GM10266 (cell line): ENCODE results near the gene PTGER4.
"Not testable (repeated sequence)": the region's sequence is repeated elsewhere in the genome, so short reads cannot be mapped to it uniquely, and the experiment has no call there.

Experiments used
- DNase-seq: peaks from one replicate; pipeline ENCODE4 v3.0.0; 2012; ENCODE audit errors: extremely low spot score
- TF ChIP-seq, protein P1 (sequence below): IDR thresholded peaks from 2 replicates; pipeline ENCODE4 v1.5.1; 2012; ENCODE audit warnings: mild to moderate bottlenecking, low read depth; ENCODE audit not compliant: control insufficient read depth, insufficient read depth; ENCODE audit errors: missing control alignments

The PTGER4 gene

GRCh38 chr5:40655138-40655537 is 24.6 kb upstream of the PTGER4 start:
- TF ChIP-seq, protein P1, sequence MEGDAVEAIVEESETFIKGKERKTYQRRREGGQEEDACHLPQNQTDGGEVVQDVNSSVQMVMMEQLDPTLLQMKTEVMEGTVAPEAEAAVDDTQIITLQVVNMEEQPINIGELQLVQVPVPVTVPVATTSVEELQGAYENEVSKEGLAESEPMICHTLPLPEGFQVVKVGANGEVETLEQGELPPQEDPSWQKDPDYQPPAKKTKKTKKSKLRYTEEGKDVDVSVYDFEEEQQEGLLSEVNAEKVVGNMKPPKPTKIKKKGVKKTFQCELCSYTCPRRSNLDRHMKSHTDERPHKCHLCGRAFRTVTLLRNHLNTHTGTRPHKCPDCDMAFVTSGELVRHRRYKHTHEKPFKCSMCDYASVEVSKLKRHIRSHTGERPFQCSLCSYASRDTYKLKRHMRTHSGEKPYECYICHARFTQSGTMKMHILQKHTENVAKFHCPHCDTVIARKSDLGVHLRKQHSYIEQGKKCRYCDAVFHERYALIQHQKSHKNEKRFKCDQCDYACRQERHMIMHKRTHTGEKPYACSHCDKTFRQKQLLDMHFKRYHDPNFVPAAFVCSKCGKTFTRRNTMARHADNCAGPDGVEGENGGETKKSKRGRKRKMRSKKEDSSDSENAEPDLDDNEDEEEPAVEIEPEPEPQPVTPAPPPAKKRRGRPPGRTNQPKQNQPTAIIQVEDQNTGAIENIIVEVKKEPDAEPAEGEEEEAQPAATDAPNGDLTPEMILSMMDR = no peak

DNA sequence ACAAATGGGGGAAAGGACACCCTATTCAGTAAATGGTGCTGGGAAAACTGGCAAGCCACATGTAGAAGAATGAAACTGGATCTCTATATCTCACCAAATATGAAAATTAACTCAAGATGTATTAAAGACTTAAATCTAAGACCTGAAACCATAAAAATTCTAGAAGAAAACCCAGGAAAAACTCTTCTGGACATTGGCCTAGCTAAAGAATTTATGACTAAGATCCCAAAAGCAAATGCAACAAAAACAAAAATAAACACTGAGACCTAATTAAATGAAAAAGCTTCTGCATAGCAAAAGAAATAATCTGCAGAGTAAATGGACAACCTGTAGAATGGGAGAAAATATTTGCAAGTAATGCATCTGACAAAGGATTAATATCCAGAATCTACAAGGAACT is 23.6 kb upstream of the PTGER4 start:
- not testable (repeated sequence) for DNase-seq

More at GRCh38 chr5:40655138-40655537, 24.6 kb upstream of the PTGER4 start:
- no peak for DNase-seq

- TF ChIP-seq, protein P1 = no peak
- no peak for DNase-seq
These were observed 22.9 kb upstream of the PTGER4 start for GRCh38 chr5:40656766-40657165.

DNA sequence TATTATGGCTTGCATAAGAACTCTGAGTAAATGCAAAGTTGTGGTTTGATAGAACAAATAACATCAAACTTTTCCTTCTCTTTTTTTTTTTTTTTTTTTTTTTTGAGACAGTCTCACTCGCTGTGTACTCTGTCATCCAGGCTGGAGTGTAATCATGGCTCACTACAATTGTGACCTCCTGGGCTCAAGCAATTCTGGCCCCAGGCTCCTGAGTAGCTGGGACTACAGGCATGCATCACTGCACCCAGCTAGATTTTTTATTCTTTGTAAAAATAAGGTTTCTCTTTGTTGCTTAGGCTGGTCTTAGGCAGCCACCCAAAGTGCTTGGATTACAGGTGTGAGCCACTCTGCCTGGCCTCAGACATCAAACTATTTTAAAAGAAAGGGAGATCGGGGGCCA is 19.0 kb upstream of the PTGER4 start:
- no peak for DNase-seq
- TF ChIP-seq, protein P1 = no peak

GRCh38 chr5:40665635-40666298 is 13.9 kb upstream of the PTGER4 start:
- TF ChIP-seq, protein P1 = no peak
- DNase-seq = no peak

DNA sequence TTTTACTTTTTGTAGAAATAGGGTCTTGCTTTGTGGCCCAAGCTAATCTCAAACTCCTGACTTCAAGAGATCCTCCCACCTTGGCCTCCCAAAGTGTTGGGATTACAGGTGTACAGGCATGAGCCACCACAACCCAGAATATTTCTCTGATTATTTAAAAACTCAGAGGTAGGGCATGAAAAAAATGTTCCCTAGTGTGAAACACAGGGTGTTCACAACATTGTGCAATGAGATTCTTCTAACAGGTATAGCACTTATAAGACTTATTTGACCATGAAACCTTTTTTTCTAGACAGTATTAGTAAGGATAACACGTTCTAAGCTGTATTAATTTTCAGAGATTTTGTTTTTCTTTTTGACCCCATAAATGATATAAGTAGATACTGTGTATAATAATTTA is 13.1 kb upstream of the PTGER4 start:
- TF ChIP-seq, protein P1 = no peak
- no peak for DNase-seq

DNA sequence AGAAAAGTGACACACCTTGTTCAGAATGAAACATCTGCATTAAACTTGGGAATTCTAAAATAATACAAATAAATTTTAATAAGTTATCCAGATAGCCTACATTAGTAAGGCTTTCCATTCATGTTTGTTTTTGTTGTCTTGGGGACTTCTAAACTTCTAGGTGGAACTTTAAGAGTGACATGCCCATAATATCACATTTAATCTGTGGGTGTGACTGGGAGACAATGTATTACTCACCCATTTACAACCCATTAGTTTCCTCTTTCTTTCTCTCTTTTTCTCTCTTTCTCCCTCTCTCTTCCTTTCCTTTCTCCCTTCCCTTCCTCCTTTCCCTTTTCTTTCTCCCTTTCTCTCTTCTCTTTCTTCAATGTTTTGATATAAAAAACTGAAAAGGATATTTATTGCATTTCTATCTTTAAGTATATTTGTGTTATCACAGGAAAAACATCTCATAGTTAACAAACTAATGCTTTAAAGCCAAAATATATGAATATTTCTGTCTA is 12.5 kb upstream of the PTGER4 start:
- TF ChIP-seq, protein P1 = no peak
- DNase-seq = no peak
